ENCODE results near the gene BHLHE40.

BHLHE40 gene

GRCh38 chr3:4982773-4983738 lies 3.8 kb downstream of the BHLHE40 start:
- no peak for DNase-seq (ENCODE audit: extremely low read depth in 1 of 2, low read depth in 1 of 2)

GRCh38 chr3:4983739-4984510 lies 4.7 kb downstream of the BHLHE40 start:
- DNase-seq (ENCODE audit: extremely low read depth in 1 of 2, low read depth in 1 of 2): peak; percentile 50 to 80

GRCh38 chr3:4984511-4984864 lies 5.3 kb downstream of the BHLHE40 start:
- DNase-seq (ENCODE audit: extremely low read depth in 1 of 2, low read depth in 1 of 2): no peak

- no peak for DNase-seq (ENCODE audit: extremely low read depth in 1 of 2, low read depth in 1 of 2)
Observed at GRCh38 chr3:4985330-4986174, 6.3 kb downstream of the BHLHE40 start.

GRCh38 chr3:4986175-4986781 lies 7.0 kb downstream of the BHLHE40 start:
- no peak for DNase-seq (ENCODE audit: extremely low read depth in 1 of 2, low read depth in 1 of 2)

- peak; percentile 46 to 52 for DNase-seq (ENCODE audit: extremely low read depth in 1 of 2, low read depth in 1 of 2)
Observed at GRCh38 chr3:4986782-4987537, 7.7 kb downstream of the BHLHE40 start.

GRCh38 chr3:4987538-4988296 lies 8.5 kb downstream of the BHLHE40 start:
- DNase-seq (ENCODE audit: extremely low read depth in 1 of 2, low read depth in 1 of 2): no peak

GRCh38 chr3:4988983-4989834 lies 10.0 kb downstream of the BHLHE40 start:
- no peak for DNase-seq (ENCODE audit: extremely low read depth in 1 of 2, low read depth in 1 of 2)

- no peak for DNase-seq (ENCODE audit: extremely low read depth in 1 of 2, low read depth in 1 of 2)
Observed at GRCh38 chr3:4990069-4990468, 10.8 kb downstream of the BHLHE40 start.

GRCh38 chr3:4992118-4992517 lies 12.9 kb downstream of the BHLHE40 start:
- no peak for DNase-seq (ENCODE audit: extremely low read depth in 1 of 2, low read depth in 1 of 2)

GRCh38 chr3:4993276-4994143 lies 14.3 kb downstream of the BHLHE40 start:
- DNase-seq (ENCODE audit: extremely low read depth in 1 of 2, low read depth in 1 of 2): no peak

- DNase-seq (ENCODE audit: extremely low read depth in 1 of 2, low read depth in 1 of 2): no peak
Observed at GRCh38 chr3:4994144-4994730, 15.0 kb downstream of the BHLHE40 start.

GRCh38 chr3:4994823-4995499 lies 15.7 kb downstream of the BHLHE40 start:
- DNase-seq (ENCODE audit: extremely low read depth in 1 of 2, low read depth in 1 of 2): no peak

GRCh38 chr3:4995500-4996053 lies 16.3 kb downstream of the BHLHE40 start:
- DNase-seq (ENCODE audit: extremely low read depth in 1 of 2, low read depth in 1 of 2): no peak

GRCh38 chr3:4996223-4996765 lies 17.1 kb downstream of the BHLHE40 start:
- DNase-seq (ENCODE audit: extremely low read depth in 1 of 2, low read depth in 1 of 2): no peak
